ENCODE data around the gene ZNF526.
"Not testable (repeated sequence)": the region's sequence is repeated elsewhere in the genome, so short reads cannot be mapped to it uniquely, and the experiment has no call there.

Gene ZNF526

DNA sequence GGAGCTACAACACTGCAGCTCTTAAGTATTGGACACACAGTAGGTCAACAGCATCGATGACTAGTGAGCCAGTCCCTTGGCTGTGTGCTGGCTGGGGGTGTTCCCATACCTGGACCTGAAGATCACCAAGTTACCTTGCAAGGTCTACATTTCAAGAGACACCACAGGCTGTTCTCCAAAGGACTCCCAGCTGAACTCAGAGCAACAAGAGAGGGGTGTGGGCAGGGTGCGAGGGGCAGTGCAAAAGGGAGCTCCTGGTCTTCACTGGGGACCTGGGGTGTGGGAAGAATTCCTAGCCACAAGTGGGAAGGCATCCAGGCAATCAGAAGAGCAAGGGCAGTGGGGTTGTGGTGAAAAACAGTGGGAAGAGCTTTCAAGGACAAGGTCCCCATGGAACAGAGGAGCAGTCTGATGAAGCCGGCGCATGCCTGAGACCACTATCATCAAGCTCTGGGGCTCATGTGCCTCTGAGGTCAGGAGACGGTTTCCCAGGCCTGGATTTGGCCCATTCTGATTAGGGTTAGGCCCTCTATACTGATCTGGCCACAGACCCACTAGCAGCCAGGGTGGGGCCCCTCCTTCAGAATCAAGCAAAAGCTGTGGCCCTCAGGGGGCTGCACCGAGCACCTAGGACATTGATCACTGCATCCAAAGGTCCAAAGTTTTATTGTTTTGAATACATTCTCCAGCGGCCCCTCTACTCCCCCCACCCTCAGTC, 27.0 kb downstream of the ZNF526 start:
- DNase-seq = no peak

DNA sequence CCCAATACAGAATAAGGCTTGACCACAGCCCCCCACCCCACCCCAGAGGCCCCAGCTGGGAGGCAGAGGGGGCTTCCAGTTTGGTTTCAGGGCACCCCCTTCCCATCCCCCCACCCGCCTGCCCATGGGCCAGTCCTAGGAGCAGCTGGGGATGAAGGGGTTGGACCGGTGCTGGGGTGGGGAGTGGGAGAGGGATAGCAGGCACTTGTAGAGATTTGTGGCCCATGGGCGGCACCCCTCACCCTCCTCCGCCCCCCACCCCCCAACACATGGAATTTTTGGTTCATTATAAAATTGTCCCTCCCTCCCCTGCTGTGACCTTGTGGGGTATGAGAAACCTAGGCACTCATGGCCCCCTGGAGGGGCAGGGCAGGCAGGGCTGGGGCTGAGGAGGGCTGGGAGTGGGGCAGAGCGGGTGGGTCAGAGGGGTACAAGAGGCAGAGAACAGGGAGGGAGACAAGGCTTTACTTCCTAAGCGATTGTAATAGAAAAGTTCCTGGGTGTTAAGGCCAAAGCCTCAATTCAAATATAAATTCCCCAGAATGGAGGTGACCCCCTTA, 27.6 kb downstream of the ZNF526 start:
- no peak for DNase-seq

DNA sequence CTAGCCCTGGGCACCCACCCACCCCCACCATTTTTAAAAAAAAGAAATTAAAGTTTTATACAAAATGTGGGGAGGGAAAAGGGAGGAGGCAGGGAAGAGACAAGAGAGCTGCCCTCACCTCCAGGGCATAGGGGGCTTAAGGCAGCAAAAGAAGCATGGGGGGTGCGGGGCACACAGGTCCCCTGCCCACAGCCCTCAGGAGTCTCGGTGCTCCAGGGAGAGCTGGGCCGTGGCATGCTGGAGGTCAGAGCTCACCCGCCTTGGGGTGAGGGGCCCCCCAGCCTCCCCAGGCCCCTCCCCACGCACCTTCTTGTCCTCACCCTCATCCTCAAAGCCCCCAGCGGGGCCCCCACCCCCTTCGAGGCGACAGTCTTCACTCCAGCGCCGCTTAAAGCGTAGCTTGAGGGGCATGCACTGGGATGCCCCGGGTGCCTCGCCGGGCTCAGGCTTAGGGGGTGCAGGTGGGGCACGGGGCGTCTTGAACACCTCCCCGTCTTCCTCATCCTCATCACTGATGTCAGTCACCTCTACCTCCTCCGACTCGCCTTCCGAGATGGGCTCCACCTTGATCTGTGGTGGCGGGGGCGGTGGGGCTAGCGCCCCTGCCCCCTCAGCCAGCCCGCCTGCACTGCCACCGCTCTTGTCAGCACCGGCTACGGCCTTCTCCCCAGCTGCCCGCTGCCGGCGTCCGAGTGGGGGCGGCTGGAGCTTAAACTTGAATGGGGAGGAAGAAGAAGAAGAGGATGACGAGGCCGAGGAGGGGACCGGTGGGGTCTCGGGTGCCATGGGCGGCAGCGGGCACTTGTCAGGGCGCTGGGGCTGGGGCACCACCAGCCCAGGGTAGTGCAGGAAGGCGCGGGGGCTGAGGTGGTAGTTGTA, 28.4 kb downstream of the ZNF526 start:
- DNase-seq = no peak

DNA sequence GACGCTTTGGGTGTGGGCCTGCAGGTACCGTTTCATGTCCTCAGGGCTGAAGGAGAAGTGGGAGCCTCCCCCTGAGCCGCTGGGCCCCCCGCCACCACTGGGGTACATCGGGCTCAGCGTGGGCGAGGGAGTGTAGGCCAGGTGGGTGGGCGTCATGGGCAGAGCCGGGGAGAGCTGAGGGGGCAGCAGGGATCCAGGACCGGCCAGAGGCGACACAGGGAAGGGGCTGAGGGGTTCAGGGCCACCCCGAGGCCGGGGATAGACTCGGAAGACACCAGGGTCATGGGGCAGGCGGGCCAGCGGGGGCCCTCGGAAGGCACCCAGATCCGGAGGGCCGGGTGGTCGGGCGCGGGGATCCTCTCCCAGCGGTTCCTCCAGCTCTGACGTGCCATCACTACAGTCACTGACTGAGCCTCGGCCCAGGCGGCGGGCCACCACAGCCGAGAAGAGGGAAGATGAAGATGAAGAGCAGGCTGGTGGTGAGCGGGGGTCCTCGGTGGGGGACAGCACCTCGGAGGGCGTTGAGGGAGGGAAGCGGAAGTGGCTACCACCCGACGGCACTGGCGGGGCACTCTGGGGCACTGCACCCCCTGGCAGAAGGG, 29.1 kb downstream of the ZNF526 start:
- no peak for DNase-seq

DNA sequence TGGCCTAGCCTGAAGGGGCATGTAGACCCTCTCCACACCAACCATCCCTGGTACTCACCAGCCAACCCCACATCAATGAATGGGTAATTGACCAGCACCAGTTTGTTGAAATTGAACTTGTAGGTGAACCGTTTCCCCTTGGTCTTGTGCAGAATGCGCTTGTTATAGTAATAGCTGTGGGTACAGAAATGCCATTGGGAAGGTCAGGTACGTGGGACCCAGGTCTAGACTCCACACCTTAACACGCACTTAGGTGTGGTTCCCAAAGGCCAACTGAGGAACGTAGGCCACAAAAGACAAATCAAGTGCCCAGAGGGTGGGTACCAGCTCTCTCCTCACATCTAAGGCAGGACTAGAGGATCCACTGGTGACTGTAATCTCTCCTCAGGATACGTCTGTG, 29.7 kb downstream of the ZNF526 start:
- DNase-seq = no peak

DNA sequence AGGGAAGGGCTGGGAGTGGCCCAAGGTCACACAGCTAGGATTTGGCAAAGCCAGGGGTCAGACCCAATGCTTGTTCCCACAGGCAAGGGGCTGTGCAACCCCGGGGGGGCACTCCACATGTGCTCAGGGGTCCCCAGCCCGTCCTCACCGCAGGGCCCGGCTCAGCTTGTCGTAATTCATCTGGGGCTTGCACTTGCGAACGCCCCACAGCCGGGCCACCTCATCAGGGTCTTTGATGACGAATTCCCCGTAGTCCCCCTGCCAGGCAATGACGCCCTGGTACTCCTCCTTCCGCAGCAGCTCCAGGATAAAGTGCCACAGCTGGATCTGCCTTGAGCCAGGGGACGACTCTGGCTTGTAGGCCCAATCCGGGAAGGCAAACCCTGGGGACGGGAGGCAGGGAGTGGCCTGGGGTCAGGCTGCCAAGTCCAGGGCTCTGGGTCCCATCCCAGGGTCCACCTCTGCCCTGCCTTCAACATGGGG, 30.1 kb downstream of the ZNF526 start:
- DNase-seq = no peak

DNA sequence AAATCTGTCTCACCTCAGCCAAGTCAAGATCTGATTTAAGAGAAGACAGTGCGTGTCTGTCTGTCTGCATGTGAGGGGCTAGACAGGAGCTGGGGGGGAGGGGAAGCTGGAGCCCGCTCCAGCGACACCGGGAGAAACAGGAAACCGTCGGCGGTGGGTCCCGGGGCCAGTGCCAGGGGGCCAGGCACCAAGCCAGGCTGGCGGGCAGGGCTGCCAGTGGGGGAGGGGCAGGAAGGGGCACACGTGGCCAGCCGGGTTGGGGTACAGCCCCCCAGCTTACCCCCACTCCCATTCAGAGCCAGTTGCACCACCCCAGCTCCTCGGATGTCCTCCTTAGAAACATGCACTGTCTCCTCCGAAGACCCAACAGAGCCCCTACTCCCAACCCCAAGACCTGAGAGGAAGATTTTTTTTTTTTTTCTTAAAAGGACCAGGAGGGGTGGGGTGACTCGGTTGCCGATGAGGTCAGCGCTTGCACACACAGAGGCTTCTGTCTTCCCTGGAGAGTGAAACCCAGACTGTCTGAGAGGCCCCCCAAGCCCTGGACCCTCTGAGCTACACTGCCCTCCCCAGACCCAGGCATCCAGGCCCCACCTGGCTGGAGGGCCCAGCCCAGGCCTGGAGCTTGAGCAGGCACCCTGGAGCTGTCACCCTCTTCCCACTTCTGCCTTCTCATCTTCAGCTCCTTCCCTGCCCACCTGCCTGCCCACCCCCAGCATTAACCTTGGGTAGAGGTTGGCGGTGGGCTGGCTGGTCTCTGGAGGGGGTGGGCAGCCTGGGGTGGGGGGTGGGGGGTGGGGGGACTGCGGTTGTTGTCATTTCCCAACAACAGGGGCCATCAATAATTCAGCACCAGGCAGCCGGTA, 30.8 kb downstream of the ZNF526 start:
- peak; percentile 19 to 45 for DNase-seq

DNA sequence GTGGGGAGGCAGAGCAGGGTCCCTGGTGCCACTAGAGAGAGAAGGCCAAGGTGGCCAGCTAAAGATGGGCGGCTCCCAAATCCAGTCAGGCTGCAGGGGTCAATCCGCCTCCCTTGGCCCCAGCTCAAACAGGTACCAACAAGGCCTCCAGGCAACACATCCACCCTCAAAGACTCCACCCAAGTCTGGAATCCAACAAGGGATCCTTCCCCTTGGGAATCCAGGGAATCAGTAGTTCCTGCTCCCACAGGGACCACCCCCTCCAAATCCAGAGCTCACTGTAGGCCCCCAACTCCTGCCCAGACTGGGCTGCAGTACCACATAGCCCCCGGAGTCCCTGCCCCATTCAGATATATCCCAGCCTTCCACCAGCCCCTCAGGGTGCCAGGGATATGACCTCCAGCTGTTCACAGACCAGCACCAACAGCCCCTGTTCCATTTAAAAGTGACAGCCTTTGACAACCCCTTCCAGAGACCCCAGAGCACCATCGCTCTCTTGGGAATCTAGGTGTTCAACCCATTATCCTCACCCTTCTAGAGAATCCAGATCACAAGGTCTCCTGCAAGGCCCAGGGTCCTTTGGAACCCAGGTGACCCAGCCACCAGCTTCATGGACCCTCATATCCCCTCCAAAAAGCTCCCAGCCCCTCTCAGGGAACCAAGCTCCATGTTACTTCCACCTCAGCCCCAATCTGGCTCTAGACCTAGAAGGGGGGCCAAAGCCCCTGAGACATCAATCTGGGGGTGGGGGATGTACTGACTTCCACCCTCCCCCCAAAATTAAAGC, 31.7 kb downstream of the ZNF526 start:
- DNase-seq = no peak

DNA sequence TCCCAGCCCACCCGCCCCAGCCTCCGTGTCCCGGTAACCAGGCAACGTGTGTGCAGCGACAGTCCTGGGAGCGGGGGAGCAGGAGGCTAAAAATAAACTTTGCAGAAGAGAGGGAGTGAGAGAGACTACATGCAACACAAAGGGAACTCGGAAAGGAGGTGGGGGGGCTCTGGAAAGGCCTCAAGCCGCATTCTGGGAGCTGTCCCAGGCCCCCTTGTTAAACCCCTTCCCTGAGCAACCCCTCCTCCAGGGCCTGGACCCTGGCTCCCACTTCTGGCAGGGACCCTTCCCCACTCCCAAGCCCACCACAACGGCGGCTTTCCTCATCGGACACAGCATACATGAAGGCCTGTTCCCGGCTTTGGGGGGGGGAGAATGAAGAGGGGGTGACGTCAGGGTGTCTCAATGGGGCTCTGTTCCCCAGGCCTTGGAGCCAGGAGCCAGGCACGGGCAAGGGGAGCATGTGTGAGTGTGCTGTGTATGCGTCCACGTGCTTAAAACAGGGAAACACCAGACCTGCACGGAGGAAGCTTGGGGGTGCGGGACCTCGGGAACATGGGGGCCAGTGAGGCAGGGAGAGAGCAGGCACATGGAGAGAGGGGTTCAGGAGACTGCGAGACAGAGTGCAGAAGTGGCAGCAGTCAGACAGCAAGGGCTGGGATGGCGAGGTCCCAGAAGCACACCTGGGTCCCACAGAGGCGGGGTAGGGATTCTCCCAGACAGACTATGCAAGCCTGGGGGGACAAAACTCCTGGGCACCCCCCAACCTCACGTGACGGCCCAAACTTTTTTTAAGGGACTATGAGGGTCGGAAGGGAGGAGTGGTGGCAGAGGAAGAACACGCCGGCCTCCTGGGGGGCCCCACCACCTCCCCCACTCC, 32.5 kb downstream of the ZNF526 start:
- DNase-seq = peak; percentile 83 to 92

DNA sequence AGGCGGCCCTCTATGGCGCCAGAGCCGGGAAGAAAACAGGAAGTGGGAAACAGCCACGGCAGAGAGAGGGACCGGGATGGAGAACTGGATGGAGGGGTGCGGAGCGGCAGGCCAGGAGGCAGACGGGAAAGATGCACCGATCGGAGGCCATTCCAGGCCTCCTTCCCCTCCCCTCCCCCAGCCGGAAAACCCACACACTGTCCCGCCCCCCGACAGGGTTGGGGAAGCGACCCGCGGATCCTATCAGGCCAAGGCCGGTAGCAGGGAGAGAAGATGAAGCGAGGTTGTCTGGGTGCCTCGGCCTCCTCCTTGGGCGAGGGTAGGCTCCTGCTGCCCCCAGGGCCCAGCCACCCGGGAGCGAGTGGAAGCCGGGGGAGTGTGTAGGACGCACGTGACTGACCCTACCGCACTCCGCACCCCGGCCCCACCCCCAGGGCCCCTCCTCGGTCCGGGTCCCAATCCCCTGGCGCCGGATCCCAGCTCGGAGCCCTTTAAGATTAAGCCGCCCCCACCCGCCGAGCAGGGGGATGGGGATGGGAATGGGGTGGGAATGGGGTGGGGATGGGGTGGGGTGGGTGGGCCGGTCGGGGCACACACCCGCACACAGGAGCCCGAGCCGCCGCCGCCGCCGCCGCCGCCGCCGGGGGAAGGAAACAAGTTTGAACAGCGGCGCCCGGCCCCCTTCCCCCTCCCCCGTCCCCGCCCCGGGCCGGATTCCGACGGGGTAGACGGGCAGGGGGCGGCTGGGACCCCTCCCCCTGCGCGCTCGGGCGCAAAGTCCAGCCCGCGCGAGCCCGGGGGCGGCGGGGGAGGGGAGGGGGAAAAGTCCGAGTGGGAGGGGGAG, 33.4 kb downstream of the ZNF526 start:
- peak in 1 of 2 donors; percentile 73 for DNase-seq

DNA sequence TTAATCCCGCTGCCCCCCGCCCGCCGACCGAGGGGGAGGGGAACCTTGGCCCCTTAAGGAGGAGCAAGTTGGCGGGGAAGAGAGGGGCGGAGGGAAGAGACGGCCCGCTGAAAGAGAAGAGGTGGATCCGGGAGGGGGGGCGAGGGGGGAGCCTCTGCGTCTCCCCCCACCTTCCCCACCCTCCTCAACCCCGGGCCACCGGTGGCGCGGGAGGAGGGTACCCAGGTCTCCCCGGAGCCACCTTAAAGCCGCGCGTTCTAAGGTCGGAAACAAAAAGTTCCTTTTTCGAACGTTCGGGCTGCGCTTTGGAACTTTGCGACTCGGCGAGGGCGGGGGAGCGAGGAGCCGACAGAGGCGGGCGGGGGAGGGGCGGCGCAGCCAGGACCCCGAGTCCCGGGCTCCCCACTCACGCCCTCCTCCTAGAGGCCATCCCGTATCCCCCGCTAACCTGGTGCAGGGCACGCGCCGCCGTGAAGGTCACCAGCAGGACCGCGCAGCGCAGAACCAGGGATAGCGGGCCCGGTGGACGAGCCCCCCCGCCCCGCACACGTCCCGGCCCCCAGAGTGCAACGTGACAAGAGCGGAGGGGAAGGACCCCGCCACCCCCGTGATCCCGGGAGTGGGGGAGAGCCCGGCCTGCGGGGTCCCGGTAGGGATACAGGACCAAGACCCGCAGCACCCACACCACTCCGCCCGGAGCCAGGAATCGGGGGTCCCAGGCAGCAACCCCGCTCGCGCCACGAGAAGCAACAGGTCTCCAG, 34.2 kb downstream of the ZNF526 start:
- DNase-seq = peak; percentile 60 to 80

DNA sequence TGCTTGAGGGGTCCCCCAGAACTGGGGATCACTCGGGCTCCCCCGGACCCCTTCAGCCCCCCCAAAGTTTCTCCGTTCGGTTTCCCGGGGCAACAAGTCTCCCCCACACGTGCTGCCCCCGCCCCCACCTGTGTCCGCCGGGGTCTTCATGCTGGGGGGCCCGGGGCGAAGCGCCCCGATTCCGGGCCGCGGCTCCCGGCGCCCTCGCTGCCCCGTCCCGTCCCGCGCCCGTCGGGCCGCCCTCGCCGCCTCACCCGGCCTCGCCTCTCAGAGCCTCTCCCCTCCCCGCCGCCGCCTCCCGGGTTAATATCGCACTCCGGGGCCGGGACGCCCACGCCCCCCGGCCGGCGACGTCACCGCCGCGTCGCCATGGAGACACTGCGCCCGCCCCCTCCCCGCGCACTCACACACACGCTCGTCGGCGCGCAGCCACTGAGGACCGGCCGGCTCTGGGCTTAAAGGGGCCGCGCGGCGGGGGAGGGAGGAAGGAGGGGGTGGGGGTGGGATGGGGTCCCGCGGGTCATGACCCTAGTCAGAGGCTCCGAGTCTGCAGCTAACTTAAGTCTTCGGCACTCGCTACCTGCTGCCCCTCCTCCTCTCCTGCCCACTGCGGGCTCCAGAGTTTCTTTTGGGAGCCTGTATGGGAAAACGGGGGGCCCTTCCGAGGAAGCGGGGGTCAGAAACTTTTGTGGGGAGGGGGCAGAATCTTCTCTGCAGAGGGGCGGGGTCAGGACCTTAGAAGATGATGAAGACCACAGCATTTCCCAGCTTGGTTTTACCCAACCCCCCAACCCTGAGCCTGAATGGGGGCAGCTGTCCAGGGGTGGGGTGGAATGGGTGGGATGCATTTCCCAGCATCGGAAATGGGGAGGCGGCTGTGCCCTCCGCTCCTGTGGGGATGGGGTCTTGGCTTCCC, 35.0 kb downstream of the ZNF526 start, which contains the start of gene ERF:
TSS of gene ERF (minus strand) at position 279 of the 916 bp plus-strand sequence. CDS start at position 150, 129 bp downstream.
- peak; percentile 89 to 93 for DNase-seq

DNA sequence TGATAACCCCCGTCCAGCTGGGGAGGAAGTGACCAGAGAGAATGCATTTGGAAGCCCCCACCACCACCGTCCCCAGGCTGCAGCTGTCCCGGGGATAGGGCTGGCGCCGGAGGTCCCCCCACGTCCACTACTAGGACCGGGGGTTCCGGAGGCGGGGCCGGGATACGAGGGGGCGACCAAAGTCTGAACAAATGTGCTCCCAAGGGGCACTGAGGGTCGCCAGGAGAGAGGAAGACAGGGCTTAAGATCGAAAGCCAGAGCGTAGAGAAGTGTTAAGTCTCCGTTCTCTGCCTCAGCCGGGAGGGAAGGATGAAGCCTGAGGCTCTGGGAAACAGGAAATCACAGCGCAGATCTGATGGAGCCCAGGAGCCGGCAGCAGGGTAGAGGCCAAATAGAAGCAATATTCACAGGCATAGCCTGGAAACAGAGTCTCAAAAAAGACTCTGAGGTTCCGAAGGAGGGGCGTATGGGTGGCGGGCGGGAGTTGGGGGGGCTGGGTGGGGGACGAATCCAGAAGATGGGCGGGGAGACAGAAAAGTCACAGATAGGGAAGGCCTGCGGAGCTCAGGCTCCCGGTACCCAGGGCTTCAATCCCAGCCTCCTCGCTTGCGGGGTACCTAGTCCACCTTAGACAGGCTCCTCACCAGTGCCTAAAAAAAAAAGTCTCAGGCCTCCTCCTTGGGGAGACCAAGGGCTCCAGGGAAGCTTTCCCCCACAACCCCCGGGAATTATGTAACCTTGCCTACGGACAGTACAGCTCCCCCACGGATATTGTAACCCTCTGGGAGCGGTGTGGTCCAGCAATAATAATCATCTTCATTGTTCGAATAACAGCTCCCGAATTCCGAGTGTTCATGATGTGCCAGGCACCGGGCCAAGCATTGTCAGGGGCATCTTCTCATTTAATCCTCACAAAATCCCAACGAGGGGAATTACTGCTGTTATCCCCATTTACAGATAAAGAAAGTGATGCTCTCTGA, 35.9 kb downstream of the ZNF526 start:
- DNase-seq = peak; percentile 51 to 58

DNA sequence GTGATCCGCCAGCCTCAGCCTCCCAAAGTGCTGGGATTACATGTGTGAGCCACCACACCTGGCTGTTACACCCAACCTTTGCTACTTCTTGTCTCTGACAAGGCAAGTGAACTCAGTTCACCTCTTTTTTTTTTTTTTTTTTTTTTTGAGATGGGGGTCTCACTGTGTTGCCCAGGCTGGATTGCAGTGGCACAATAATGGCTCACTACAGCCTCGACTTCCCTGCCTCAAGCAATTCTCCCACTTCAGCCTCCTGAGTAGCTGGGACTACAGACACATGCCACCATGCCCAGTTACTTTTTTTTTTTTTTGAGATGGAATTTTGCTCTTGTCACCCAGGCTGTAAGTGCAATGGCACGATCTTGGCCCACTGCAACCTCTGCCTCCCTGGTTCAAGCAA, 37.7 kb downstream of the ZNF526 start:
- not testable (repeated sequence) for DNase-seq

DNA sequence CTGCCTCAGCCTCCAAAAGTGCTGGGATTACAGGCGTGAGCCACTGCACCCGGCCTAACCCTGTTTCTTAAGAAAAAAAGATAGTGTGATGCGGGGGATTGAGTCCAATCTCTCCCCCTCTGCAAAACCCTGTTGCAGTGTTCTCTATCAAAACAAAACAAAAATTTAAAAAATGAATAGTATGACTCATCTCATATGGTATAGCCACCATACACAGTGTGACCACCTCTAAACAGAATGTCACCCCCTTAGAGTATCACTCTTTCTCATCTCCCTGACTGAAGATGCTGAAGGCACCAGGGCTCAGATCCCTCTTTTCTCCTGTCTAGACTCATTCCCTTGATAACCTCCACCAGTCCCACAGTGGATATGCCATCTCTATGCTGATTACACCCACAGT, 41.7 kb downstream of the ZNF526 start:
- no peak for DNase-seq

DNA sequence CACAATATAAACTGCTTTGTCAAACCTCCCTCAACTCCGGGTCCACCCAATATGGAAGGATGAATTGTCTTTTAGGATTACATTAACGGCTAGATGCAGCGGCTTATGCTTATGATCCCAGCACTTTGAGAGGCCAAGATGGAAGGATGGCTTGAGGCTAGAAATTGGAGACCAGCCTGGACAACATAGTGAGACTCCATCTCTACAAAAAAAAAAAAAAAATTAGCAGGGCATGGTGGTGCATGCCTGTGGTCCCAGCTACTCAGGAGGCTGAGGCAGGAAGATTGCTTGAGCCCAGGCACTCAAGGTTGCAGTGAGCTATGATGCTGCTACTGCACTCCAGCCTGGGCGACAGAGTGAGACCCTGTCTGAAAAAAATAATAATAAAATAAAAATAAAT, 46.0 kb downstream of the ZNF526 start:
- not testable (repeated sequence) for DNase-seq
